ENCODE measurements around the gene SH2D1B.
"Not testable (repeated sequence)": the region's sequence is repeated elsewhere in the genome, so short reads cannot be mapped to it uniquely, and the experiment has no call there.

The SH2D1B gene, protein sequence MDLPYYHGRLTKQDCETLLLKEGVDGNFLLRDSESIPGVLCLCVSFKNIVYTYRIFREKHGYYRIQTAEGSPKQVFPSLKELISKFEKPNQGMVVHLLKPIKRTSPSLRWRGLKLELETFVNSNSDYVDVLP

DNA sequence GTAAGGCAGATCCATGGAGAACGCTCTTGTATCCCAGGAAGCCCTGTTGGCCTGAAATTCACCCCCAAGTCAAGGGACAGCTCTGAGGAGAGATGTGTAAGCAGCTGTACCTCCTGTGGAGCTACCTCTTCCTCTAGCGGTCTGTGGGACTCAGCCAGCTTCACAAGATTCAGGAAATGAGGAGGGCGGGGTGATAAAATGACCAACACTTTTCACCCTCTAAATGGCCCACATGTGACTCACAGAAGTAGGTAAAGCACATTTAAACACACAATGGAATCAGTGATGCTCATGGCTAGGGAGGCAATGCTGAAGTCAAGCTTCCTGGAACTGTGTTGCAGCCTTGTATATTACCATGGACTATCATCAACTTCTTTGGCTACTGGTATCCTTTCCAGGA, at the start of gene SH2D1B:
Gene SH2D1B, minus strand, starts transcription at position 135 of the 400 bp plus-strand sequence. Its CDS starts 120 bp downstream, at position 15.
- DNase-seq (ENCODE audit: low read depth, low spot score), result no peak

DNA sequence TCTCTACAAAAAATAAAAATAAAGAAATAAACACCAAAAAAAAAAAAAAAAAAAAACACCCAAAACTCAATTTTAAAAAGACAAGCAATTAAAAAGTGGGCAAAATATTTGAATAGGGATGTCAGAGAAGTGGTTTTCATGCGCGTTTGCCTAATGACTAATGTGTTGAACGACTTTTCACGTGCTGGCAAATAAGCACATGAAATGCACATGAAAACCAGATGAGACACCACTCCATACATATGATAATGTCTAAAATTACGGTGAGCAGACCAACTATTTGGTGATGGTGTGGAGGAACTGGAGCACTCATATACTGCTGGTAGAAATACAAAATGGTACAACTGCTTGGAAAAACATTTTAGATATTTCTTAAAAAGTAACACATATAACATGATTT, 46.3 kb upstream of the SH2D1B start:
- DNase-seq (ENCODE audit: low read depth, low spot score), result no peak

DNA sequence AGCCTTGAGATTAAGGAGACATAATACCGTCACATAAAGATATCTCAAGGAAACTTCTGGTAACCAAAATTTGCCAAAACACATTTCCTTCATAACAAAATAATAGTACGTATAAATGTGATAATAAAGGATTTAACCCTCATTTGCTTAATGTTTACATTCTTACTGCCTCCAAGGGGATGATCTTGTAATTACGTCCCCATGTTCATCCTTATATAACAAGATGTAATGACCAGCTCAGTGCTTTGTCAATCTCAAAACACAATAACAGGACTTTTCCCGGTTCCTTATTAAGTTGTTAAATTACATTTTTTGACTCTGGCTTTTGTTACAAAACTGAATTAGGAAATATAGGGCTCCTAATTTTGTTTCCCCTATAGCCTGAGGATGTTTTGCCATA, 44.4 kb upstream of the SH2D1B start:
- DNase-seq (ENCODE audit: low read depth, low spot score), result no peak

DNA sequence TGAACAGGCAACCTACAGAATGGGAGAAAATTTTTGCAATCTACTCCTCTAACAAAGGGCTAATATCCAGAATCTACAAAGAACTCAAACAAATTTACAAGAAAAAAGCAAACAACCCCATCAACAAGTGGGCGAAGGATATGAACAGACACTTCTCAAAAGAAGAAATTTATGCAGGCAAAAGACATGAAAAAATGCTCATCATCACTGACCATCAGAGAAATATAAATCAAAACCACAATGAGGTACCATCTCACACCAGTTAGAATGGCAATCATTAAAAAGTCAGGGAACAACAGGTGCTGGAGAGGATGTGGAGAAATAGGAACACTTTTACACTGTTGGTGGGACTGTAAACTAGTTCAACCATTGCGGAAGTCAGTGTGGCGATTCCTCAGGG, 42.4 kb upstream of the SH2D1B start:
- DNase-seq (ENCODE audit: low read depth, low spot score), result not testable (repeated sequence)

DNA sequence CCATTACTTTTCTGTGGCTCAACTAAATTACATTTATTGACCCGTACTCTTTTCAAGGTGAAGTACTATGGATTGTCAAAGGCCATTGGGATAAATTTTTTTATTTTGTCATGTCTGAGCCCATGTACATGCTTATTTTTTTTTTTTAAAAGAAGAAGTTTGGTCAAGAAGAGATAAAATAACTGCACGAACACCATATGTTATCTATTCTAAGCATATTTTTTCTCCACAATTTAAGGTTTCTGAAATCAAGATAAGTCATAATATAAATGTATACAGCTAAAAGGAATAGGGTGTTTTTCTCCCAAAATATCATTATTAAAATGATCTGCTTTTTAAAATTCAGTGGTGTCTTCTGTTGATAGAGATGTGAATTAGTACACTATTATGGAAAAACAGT, 35.0 kb upstream of the SH2D1B start:
- no peak for DNase-seq (ENCODE audit: low read depth, low spot score)

DNA sequence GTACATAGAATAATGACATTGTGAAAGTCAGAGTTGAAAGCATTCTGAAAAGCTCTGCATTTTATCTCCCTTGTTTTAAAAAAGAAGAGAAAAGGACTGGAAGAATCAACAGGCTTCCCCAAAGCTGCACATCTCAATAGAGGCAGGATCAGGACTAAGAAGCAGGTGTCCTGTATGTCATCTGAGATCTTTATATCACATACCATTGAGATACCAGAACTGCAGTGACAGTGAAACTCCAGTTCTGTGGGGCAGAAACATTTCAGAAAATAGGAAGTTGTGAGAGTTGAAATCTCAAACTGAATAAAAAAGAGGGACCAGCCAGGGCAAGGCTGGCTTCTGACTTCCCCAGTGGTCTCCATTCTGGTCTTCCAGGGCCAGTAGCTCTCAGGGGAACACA, 33.0 kb upstream of the SH2D1B start:
- DNase-seq (ENCODE audit: low read depth, low spot score), result no peak

DNA sequence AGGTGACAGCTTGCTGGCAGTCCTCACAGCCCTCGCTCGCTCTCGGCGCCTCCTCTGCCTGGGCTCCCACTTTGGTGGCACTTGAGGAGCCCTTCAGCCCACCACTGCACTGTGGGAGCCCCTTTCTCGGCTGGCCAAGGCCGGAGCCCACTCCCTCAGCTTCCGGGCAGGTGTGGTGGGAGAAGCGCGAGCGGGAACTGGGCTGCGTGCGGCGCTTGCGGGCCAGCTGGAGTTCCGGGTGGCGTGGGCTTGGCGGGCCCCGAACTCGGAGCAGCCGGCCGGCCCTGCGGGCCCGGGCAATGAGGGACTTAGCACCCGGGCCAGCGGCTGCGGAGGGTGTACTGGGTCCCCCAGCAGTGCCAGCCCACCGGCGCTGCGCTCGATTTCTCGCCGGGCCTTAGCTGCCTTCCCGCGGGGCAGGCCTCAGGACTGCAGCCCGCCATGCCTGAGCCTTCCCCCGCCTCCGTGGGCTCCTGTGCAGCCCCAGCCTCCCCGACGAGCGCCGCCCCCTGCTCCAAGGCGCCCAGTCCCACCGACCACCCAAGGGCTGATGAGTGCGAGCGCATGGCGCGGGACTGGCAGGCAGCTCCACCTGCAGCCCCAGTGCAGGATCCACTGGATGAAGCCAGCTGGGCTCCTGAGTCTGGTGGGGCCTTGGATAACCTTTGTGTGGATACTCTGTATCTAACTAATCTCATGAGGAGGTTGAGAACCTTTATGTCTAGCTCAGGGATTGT, 21.2 kb upstream of the SH2D1B start:
- DNase-seq (ENCODE audit: low read depth, low spot score), result not testable (repeated sequence)

DNA sequence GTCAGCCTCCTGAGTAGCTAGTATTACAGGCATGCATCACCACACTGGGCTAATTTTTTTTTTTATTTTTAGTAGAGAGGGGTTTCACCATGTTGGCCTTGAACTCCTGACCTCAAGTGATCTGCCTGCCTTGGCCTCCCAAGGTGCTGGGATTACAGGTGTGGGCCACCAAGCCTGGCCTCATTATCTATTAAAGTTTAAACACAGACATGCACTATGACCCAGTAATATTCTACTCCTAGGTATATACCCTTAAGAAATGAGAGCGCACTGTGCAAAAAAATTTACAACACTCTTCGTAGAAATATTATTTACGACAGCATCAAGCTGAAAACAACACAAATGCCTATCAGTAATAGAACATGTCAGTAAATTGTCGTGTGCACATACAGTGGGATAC, 18.6 kb upstream of the SH2D1B start:
- no peak for DNase-seq (ENCODE audit: low read depth, low spot score)

DNA sequence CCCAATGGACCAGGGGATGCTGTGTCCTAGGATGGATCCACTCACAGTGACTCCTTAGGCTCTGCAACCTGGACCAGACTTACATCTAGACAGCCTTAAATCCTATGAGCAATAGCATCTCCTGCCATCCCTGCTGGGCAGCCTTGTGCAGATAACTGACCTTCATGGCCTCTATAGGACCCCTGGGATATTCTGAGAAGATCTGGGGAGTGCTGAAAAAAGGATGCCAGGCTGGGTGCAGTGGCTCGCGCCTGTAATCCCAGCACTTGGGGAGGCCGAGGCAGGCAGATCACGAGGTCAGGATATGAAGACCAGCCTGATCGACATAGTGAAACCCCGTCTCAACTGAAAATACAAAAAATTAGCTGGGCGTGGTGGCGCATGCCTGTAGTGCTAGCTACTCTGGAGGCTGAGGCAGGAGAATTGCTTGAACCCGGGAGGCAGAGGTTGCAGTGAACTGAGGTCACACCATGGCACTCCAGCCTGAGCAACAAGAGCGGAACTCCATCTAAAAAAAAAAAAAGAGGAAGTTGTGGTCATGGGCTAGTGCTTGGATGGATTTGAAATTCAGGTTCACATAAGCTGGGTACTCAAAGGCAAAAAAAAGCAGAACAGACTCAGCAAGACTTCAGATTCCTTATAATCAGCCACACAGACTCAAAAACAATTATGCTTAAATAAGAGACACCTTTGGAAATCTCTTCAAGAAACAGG, 10.9 kb upstream of the SH2D1B start:
- DNase-seq (ENCODE audit: low read depth, low spot score), result no peak

DNA sequence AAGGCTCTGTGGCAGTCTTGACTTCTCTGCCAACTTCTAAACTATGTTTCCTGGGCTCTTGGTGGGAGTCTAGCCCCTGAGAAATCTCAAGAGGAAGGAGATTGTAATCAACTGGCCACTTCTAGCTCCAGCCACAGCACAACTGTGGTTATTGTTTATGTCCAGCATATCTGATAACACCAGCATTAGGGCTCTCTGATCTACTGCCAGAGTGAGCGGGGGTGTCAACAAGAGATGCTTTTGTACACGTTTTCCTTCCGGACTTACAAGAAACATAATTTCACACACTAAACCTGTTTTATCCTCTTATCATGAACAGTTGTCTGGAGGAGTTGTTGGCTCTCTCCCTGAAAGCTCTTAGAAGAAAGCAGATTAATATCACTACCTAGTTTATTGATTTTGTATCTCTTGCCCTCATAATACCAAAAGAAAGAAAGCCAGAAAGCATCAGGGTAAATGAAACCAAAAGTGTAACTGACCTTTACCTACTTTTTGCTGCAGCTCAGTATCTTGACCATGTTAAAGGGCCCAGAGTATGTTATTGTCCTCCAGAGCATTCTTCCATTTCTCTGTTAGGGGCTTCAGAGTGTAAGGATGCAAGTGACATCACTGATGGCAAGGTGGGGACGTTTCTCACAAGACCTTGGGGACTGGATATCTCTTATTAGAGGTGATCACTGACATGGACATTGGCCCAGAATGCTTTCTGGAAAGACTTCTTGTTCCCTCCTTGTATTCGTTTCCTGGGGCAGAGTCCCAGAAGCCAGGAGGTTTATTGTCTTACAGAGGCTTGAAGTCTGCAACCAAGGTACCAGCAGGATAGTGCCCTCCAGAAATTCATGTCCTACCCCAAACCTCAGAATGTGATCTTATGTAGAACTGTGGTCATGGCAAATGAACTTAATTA, 9.6 kb upstream of the SH2D1B start:
- no peak for DNase-seq (ENCODE audit: low read depth, low spot score)

DNA sequence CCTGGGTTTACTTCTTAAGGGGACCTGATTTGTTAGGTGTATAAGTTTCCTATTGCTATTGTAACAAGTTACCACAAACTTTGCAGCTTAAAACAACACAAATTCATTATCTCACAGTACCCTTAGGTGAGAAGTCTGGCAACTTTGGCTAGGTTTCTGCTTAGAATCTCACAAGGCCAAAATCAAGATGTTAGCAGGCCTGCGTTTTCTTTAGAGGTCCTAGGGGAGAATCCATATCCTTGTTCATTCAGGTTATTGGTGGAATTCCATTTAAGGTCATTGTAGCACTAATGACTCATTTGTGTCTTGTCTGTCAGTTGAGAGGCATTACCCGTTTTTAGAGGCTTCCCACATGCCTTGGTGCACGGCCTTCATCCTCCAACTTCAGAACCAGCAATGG, 8.2 kb upstream of the SH2D1B start:
- DNase-seq (ENCODE audit: low read depth, low spot score), result no peak

DNA sequence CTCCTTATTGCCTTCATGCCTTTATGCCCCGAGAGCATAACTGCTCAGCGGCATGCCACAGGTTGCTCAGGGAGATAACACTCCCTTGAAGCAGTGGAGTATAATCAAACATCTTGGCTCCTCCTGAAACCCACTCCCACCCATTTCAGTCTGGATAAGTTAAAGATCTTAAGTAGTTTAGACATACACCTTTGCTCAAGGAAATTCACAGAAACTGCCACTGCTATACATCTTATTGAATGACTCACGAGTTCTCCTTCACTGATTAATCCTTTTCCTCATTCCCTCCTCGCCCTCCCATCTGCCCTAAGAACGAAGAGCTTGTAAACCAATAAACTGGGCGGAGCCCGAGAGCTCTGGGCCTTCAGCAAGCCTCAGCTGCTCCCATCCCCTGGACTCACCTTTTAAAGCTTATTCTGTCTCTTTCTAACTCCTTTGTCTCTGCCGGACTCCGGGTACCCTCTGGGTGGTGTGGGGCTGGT, 7.6 kb upstream of the SH2D1B start:
- not testable (repeated sequence) for DNase-seq (ENCODE audit: low read depth, low spot score)

DNA sequence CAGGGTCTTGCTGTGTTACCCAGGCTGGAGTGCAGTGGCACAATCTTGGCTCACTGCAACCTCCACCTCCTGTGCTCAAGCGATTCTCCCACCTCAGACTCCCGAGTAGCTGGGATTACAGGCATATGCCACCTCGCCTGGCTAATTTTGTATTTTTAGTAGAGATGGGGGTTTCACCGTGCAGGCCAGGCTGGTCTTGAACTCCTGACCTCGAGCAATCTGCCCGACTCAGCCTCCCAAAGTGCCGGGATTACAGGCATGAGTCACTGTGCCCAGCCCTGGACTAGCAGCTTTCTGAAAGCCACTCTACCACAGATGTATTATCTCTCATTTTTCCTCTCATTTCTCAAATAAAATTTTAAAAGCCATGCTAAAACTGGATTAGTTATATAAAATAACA, 6.6 kb upstream of the SH2D1B start:
- DNase-seq (ENCODE audit: low read depth, low spot score), result not testable (repeated sequence)

DNA sequence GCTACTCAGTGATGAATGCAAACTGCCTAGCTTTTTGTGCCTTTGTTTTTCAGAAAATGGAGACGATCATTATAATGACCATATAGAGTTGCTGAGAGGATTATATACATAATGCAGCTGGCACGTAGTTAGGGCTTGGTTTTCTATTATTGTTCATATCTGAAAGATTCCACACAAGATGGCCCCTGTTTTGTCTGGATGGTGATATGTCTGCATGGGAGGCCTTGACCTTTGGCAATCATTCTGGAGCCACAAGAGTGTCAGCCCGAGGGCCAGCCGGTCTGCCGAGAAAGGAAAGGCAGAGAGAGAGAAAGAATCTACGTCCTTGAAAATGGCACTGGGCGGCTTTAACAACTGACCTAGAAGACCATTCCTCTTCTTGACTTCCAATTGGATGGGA, 5.7 kb upstream of the SH2D1B start:
- DNase-seq (ENCODE audit: low read depth, low spot score), result no peak

DNA sequence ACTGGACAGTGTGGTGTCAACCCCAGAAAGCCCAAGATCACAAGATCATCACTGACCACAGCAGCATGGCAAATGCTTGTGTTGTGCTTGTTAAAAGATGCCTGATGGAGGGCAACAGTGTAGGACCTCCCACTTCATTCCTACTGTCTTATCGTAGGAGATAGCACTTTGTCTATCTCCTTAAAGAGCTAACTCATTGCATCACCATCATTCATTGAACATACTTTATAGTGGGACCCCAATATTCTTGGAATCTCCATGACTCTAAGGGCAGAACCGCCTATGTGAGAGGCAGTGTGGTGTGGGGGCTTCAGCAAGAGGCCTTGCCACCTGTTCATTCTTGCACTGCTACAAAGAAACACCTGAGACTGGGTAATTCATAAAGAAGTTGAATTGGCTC, 5.0 kb upstream of the SH2D1B start:
- no peak for DNase-seq (ENCODE audit: low read depth, low spot score)

DNA sequence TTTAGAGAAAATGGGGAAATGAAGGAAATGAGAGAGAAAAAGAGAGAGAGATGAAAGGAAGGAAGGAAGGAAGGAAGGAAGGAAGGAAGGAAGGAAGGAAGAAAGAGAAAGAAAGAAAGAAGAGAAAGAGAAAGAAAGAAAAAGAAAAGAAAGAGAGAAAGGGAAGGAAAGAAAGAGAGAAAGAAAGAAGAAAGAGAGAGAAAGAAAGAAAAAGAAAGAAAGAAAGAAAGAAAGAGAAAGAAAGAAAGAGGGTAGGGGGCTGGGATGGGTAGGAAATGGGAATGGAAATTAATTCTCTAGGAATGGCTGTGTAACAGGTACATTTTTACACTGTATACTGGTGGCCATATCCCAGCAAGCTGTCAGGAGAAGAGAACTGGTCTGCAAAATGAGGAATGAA, 4.3 kb upstream of the SH2D1B start:
- DNase-seq (ENCODE audit: low read depth, low spot score), result no peak

DNA sequence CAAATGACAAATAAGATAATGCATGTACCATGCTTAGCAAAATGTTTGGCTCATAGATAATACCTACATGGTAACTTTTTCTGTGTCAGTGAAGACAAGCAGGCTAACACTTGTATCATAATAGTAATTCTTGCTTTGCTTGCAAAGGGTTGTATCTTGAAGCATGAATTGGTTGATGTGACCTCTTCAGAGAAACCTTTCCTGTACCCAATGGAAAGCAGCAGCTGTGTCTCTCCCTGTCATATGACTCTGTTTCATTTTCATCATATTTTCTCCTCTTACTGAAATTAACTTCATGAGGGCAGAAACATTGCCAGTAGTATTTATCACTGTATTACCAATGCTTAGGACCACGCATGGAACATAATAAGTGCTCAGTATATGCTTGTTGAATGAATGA, 4.4 kb downstream of the SH2D1B start:
- DNase-seq (ENCODE audit: low read depth, low spot score), result no peak

DNA sequence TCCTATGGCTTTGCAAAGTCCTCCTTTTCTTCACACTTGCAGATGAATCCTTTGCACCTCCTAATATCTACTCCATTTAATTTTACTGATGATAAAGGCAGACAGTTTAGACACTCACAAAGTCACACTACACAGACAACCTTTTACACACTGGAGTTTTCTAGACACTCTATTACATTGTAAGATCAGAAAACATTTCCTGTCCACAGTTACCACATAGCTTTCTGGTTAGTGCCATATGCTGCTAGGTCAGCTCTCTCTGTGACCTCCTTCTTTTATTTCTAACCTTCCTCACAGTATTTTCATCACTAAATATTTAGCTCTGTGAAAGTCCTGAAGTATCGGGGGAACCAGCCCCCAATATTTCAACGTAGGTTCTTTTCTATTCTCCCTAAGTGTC, 5.1 kb downstream of the SH2D1B start:
- DNase-seq (ENCODE audit: low read depth, low spot score), result no peak

DNA sequence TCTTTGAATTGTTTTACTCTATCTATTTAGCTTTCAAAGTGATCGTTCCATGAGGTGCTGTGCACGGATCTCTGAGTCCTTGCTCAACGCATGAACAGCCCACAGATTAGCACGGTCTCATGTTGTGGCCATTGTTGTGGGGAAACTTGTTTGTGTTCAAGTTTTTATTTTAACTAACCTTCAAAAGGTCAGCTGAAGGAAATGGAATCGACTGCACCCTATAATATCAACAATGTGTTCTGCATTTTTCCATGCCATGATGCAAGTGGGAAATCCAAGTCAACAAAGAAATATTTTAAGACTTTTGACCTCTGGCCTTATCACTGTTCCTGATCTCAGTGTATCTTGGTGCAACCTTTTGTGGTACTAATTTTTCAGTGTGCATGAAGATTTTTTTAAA, 6.1 kb downstream of the SH2D1B start:
- no peak for DNase-seq (ENCODE audit: low read depth, low spot score)

DNA sequence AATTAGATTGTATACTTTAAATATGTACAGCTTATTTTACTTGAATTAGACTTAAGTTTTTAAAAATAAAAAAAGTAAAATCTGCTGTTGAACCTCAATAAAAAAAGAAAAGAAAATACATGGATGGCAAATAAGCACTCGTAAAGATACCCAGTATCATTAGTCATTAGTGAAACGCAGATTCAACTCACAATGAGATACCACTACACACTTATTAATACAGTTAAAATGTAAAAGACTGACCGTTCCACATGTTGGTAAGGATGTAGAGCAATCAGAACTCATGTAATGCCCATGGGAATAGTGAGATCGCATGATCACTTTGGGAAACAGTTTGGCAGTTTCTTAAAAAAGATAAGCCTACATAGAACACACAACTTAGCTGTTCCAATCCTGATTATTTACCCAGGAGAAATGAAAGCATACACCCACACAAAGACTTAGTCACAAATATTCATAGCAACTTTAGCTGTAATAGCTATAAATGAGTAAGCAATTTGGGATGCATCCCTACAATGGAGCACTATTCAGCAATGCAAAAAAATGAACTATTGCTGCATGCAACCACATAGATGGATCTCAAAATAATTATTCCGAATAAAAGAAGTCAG, 7.3 kb downstream of the SH2D1B start:
- no peak for DNase-seq (ENCODE audit: low read depth, low spot score)

DNA sequence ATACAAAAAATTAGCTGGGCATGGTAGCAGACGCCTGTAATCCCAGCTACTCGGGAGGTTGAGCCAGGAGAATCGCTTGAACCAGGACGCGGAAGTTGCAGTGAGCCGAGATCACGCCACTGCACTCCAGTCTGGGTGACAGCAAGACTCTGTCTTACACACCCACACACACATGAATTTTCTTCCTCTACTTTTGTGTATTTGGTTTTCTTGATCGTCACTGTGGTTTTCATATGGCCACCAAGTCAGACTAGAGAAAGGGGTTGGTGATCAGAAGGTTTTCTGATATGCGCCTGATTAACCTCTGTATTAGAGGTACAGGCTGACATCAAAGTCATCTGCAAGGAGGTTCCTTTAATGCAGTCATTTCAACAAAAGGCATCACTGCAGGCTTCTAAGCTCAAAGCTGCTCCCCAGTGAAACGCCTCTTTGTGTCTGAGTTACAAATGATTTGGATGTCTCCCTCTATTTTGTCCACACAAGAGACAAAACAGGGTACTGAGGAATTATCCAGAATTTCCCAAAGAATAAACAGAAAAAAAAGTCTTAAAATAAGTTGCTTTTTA, 11.1 kb downstream of the SH2D1B start:
- DNase-seq (ENCODE audit: low read depth, low spot score), result no peak

Data from activated naive CD8-positive, alpha-beta T cell treated with anti-CD3 and anti-CD28 coated beads, Interleukin-2, amount 50 U/mL, for 16 hours (primary cell).